ENCODE results near the gene RPP14.

RPP14 gene

GRCh38 chr3:58353722-58354553 is 47.9 kb downstream of the RPP14 start:
- in situ Hi-C loops (cut with MboI; ENCODE audit: low sequenced_read_pairs): no loop called here

- in situ Hi-C loops (cut with MboI; ENCODE audit: low sequenced_read_pairs): no loop called here
Observed at GRCh38 chr3:58355179-58355578, 49.1 kb downstream of the RPP14 start.

- in situ Hi-C loops (cut with MboI; ENCODE audit: low sequenced_read_pairs): no loop called here
Observed at GRCh38 chr3:58356054-58356453, 50.0 kb downstream of the RPP14 start.

GRCh38 chr3:58357402-58357801 is 51.4 kb downstream of the RPP14 start:
- in situ Hi-C loops (cut with MboI; ENCODE audit: low sequenced_read_pairs): no loop called here

- in situ Hi-C loops (cut with MboI; ENCODE audit: low sequenced_read_pairs): no loop called here
Observed at GRCh38 chr3:58358092-58358491, 52.0 kb downstream of the RPP14 start.

GRCh38 chr3:58358808-58359207 is 52.8 kb downstream of the RPP14 start:
- in situ Hi-C loops (cut with MboI; ENCODE audit: low sequenced_read_pairs): no loop called here

DNA sequence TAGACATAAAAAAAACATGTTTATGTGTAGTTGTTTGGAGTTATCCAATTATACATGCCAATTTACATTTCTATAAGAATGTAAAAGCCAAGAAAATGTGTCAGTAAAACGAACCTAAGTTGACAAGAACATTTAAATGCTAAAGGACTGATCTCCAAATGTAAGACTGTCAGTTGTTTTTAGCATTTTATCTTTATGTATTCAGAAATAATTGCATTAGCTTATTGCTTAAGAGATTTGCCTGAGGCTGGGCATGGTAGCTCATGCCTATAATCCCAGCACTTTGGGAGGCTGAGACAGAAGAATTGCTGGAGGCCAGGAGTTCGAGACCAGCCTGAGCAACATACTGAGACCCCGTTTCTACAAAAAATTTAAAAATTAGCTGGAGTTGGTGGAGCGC is 53.6 kb downstream of the RPP14 start:
- in situ Hi-C loops (cut with MboI; ENCODE audit: low sequenced_read_pairs): no loop called here

- in situ Hi-C loops (cut with MboI; ENCODE audit: low sequenced_read_pairs): no loop called here
Observed at GRCh38 chr3:58361866-58362265, 55.8 kb downstream of the RPP14 start.

DNA sequence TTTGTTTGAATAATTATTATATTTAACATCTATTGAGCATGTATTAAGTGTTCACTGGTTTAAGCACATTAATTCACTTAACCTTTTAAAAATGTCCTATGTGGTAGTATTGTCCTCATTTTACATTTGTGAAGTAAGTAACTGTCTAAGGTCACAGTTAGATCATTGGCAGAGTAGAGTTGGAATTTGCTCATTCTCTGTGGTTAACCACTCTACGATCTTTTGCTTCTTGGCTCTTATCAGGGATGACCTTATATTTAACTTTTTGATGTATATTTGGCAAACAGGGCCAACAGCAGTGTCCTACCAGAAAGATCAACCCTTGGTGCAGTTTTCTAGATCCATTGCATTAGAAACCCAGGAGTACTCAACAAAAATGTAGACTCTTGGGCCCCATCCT is 60.7 kb downstream of the RPP14 start:
- in situ Hi-C loops (cut with MboI; ENCODE audit: low sequenced_read_pairs): no loop called here

DNA sequence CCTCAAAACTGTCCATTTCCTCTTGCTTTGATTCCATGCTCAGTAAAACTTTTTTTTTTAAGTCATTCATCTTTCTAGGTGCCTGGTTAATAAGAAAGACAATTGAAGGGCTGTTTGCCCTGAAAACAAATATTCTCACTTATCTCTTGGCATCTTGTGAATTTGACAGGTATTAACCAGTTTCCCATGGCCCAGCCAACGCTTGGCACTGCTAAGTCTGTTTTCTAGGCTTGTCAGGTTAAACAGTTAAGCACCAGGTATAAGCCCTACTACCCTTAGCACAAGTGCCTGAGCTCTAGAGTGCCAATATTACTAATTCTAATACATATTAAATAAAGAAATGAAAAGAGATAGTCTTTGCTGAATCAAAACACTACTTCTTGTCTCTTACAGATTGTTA is 63.0 kb downstream of the RPP14 start:
- in situ Hi-C loops (cut with MboI; ENCODE audit: low sequenced_read_pairs): no loop called here
